ENCODE results near the gene SH3BP5L. TPM values are rescaled to one million over a fixed set of nuclear protein-coding genes. Genes with fewer than 3 reads are reported as not detected.

SH3BP5L gene
- total and polyA plus RNA-seq, 2 of the 8 experiments (the other 6 are each of a cell fraction or from before 2014, with no cell fraction given) = 20.2 to 28.4 TPM

GRCh38 chr1:248813546-248813945, 12.2 kb downstream of the SH3BP5L start (continued):
- TF ChIP-seq E2F6 (IDR thresholded peaks at IDR 0.05) (no peak), RAD21 (IDR thresholded peaks at IDR 0.05 in 1 of 2, conservative IDR thresholded peaks at IDR 0.05 in 1 of 2; ENCODE audit: low read depth in 2 of 2, low read length in 2 of 2) (no peak)

All from H1 (cell line).